Measurements from ENCODE around the gene DNAI1. TPM values are rescaled to one million over a fixed set of nuclear protein-coding genes. Genes with fewer than 3 reads are reported as not detected.

DNAI1 gene
- total and polyA plus RNA-seq, 4 donors, result 4.6 to 26.2 (median 9.2) TPM

DNA sequence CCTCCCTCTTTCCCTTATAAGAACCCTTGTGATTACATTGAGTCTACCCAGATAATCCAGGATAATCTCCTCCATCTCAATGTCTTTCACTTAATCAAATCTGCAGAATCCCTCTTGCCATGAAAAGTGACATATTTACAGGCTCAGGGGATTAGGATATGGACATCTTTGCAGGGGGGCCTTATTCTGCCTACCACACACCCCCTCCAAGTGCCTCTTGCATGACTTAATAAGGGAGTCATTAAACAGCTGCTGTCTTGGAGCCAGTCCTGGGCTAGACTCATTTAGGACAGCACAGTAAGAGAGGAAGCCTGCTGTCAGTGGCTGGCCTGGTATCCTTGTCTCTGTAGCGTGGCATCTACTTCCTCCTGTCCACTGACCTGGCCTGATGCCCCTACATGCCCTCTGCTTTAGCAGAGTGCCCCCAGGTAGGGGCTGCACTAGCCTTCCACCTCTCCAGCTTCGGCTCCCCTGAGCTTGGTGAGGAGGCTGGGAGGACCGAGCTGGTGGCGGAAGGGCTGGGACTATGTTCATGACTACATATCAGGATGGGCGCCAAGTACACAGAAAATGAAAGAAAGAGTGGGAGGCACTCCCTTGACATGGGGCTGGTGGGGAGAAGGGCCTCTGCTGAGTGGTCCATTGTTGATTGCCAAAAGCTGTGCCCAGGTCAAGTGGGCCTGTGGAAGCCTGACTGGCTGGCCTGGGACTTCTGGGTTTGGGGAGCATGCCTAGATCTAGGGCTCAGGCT is 46.9 kb downstream of the DNAI1 start:
- H3K9ac ChIP-seq (ENCODE audit: insufficient read depth in 1 of 2, low read length in 2 of 2), result no peak overlapping the region
- H3K4me3 ChIP-seq, result no peak overlapping the region
- H3K4me1 ChIP-seq (ENCODE audit: control insufficient read depth in 5 of 5, insufficient read depth in 5 of 5, low read length in 5 of 5), result peaks cover 0 to 17% (median 13%) of the 10 kb centered on the region in 5 donors
- no peaks in the 10 kb centered on the region for H3K27me3 ChIP-seq (ENCODE audit: control insufficient read depth in 3 of 3, insufficient read depth in 3 of 3, low read length in 2 of 3)
- no peak overlapping the region for H3K27ac ChIP-seq (ENCODE audit: low read depth in 1 of 2, low read length in 1 of 2)
- WGBS, 2 donors, result 89 to 91% methylated on average over 5 of the region's 5 CpGs
- no peaks in the 10 kb centered on the region for H3K36me3 ChIP-seq (ENCODE audit: control insufficient read depth in 4 of 4, insufficient read depth in 4 of 4, low read length in 4 of 4)
- ATAC-seq (ENCODE audit: insufficient read depth, low FRiP score), result no peak
- TF ChIP-seq, protein P1, sequence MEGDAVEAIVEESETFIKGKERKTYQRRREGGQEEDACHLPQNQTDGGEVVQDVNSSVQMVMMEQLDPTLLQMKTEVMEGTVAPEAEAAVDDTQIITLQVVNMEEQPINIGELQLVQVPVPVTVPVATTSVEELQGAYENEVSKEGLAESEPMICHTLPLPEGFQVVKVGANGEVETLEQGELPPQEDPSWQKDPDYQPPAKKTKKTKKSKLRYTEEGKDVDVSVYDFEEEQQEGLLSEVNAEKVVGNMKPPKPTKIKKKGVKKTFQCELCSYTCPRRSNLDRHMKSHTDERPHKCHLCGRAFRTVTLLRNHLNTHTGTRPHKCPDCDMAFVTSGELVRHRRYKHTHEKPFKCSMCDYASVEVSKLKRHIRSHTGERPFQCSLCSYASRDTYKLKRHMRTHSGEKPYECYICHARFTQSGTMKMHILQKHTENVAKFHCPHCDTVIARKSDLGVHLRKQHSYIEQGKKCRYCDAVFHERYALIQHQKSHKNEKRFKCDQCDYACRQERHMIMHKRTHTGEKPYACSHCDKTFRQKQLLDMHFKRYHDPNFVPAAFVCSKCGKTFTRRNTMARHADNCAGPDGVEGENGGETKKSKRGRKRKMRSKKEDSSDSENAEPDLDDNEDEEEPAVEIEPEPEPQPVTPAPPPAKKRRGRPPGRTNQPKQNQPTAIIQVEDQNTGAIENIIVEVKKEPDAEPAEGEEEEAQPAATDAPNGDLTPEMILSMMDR (IDR thresholded peaks at IDR 0.05; ENCODE audit: control extremely low read depth, extremely low read depth), result no peak
- no peak for DNase-seq
- no peaks in the 10 kb centered on the region for H3K9me3 ChIP-seq (ENCODE audit: control insufficient read depth in 4 of 4, insufficient read depth in 3 of 4, low read length in 3 of 4)

DNA sequence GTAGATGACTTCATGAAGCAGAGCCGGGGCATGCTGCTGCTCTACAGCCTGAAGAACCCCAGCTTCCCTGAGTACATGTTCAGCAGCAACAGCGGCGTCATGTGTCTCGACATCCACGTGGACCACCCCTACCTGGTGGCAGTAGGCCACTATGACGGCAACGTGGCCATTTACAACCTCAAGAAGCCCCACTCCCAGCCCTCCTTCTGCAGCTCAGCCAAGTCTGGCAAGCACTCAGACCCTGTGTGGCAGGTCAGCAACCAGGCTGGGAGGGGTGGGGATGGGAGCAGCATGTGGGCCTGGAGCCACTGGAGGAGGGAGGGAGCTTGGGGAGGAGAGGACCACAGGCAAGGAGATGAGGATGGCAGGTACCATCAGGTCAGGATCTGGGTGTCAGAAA is 48.0 kb downstream of the DNAI1 start:
- ATAC-seq (ENCODE audit: insufficient read depth, low FRiP score) (no peak), DNase-seq (no peak)
- Histone ChIP-seq H3K4me3 (no peak overlapping the region), H3K27me3 (ENCODE audit: control insufficient read depth in 3 of 3, insufficient read depth in 3 of 3, low read length in 2 of 3) (no peaks in the 10 kb centered on the region), H3K36me3 (ENCODE audit: control insufficient read depth in 4 of 4, insufficient read depth in 4 of 4, low read length in 4 of 4) (no peaks in the 10 kb centered on the region), H3K9me3 (ENCODE audit: control insufficient read depth in 4 of 4, insufficient read depth in 3 of 4, low read length in 3 of 4) (no peaks in the 10 kb centered on the region), H3K9ac (ENCODE audit: insufficient read depth in 1 of 2, low read length in 2 of 2) (no peak overlapping the region), H3K4me1 (ENCODE audit: control insufficient read depth in 5 of 5, insufficient read depth in 5 of 5, low read length in 5 of 5) (peaks cover 0 to 26% (median 16%) of the 10 kb centered on the region in 5 donors), H3K27ac (ENCODE audit: low read depth in 1 of 2, low read length in 1 of 2) (no peak overlapping the region)
- TF ChIP-seq, protein P1 (IDR thresholded peaks at IDR 0.05; ENCODE audit: control extremely low read depth, extremely low read depth), result no peak
- WGBS, 2 donors, result 92 to 95% methylated on average over 7 of the region's 7 CpGs

DNA sequence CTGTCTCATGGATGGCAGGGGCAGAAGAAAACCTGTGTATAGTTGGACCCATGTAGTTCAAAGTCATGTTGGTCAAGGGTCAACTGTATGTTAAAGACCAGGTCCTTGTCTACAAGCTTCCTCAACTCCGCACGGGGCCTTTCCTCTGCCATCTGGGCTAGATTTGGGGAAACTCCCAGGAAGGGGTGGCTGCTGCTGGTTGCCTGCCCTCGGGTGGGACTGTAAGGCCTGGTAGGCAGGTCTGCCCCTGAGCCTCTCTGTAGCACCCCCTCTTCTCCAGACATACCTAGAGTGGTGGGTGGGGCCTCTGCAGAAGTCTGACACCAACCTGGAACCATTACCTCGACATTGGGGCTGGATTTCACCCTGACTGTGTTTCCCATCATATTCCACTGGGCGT is 49.0 kb downstream of the DNAI1 start:
- Histone ChIP-seq H3K27ac (ENCODE audit: low read depth in 1 of 2, low read length in 1 of 2) (no peak overlapping the region), H3K4me3 (no peak overlapping the region), H3K9me3 (ENCODE audit: control insufficient read depth in 4 of 4, insufficient read depth in 3 of 4, low read length in 3 of 4) (no peaks in the 10 kb centered on the region), H3K36me3 (ENCODE audit: control insufficient read depth in 4 of 4, insufficient read depth in 4 of 4, low read length in 4 of 4) (no peaks in the 10 kb centered on the region), H3K4me1 (ENCODE audit: control insufficient read depth in 5 of 5, insufficient read depth in 5 of 5, low read length in 5 of 5) (peaks cover 0 to 23% (median 10%) of the 10 kb centered on the region in 5 donors), H3K9ac (ENCODE audit: insufficient read depth in 1 of 2, low read length in 2 of 2) (no peak overlapping the region), H3K27me3 (ENCODE audit: control insufficient read depth in 3 of 3, insufficient read depth in 3 of 3, low read length in 2 of 3) (no peaks in the 10 kb centered on the region)
- TF ChIP-seq, protein P1 (IDR thresholded peaks at IDR 0.05; ENCODE audit: control extremely low read depth, extremely low read depth), result no peak
- DNase-seq (no peak), ATAC-seq (ENCODE audit: insufficient read depth, low FRiP score) (no peak)
- WGBS, 2 donors, result 82 to 87% methylated on average over 5 of the region's 5 CpGs

DNA sequence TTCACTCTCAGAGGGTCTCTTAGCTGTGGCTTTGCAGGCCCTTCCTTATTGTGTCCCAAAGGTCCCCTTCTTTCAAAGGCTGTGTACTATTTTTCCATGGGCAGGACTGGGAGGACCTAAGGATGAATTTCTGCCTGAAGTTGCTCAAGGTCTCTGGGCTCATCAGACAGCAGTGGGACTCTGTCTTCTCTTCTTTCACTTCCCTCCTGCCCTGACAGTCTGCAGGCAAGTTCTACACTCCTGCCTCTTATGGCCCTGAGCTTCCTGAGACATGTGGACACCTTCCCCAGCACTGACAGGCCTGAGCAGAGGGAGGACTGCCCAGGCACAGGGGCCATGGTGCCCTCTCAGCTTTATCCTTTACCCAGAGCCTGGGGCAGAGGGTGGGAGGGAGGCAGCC is 49.4 kb downstream of the DNAI1 start:
- Histone ChIP-seq H3K4me3 (no peak overlapping the region), H3K27me3 (ENCODE audit: control insufficient read depth in 3 of 3, insufficient read depth in 3 of 3, low read length in 2 of 3) (no peaks in the 10 kb centered on the region), H3K4me1 (ENCODE audit: control insufficient read depth in 5 of 5, insufficient read depth in 5 of 5, low read length in 5 of 5) (peaks cover 0 to 24% (median 7%) of the 10 kb centered on the region in 5 donors), H3K27ac (ENCODE audit: low read depth in 1 of 2, low read length in 1 of 2) (no peak overlapping the region), H3K9ac (ENCODE audit: insufficient read depth in 1 of 2, low read length in 2 of 2) (no peak overlapping the region), H3K9me3 (ENCODE audit: control insufficient read depth in 4 of 4, insufficient read depth in 3 of 4, low read length in 3 of 4) (no peaks in the 10 kb centered on the region), H3K36me3 (ENCODE audit: control insufficient read depth in 4 of 4, insufficient read depth in 4 of 4, low read length in 4 of 4) (no peaks in the 10 kb centered on the region)
- DNase-seq (no peak), ATAC-seq (ENCODE audit: insufficient read depth, low FRiP score) (no peak)
- TF ChIP-seq, protein P1 (IDR thresholded peaks at IDR 0.05; ENCODE audit: control extremely low read depth, extremely low read depth), result no peak
